ENCODE data around the gene SDHA. TPM values are rescaled to one million over a fixed set of nuclear protein-coding genes. Genes with fewer than 3 reads are reported as not detected.

The SDHA gene
- total and polyA plus RNA-seq, 2 of the 8 experiments (the other 6 are each of a cell fraction or from before 2014, with no cell fraction given) = 59.7 to 87.3 TPM

DNA sequence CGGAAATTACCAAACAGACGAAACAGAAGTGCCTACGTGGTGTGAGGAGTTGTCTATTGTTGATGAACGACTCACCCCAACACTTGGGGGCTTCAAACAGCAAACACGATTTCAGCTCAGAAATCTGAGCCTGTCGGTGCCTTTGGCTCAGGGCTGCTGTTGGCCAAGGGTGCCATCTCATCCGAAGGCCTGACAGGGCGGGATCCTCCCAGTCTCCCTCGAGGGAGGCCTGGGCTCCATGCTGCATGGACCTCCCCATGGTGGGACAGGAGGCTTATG lies 25.5 kb upstream of the SDHA start:
- Histone ChIP-seq H4K8ac (ENCODE audit: extremely low read depth, insufficient read depth, low read length) (no peak overlapping the region), H3K18ac (ENCODE audit: extremely low read depth, low read length) (no peak overlapping the region), H2BK12ac (ENCODE audit: low read depth, low read length) (no peak overlapping the region), H3K4me3 (ENCODE audit: extremely low read depth in 1 of 4, insufficient read depth in 2 of 4, low read depth in 3 of 4, low read length in 4 of 4) (no peak overlapping the region), H4K20me1 (replicated peaks in 1 of 2; ENCODE audit: control insufficient read depth in 1 of 2, insufficient read depth in 2 of 2, low read length in 2 of 2) (peaks cover 0 to 12% of the 10 kb centered on the region in 2 experiments), H4K5ac (ENCODE audit: insufficient read length, low read depth, low read length) (no peak overlapping the region), H2BK15ac (ENCODE audit: low read length) (no peak overlapping the region), H2AK5ac (ENCODE audit: low read depth, low read length) (no peak overlapping the region), H3K79me2 (ENCODE audit: control insufficient read depth in 1 of 2, insufficient read depth in 2 of 2, low read length in 2 of 2) (no peaks in the 10 kb centered on the region), H2BK20ac (ENCODE audit: low read length) (no peak overlapping the region), H3K9me3 (ENCODE audit: insufficient read depth in 2 of 2, low read depth in 1 of 2, low read length in 1 of 2) (no peaks in the 10 kb centered on the region), H3K56ac (replicated peaks; ENCODE audit: insufficient read length, low read depth, low read length) (no peak overlapping the region), H3K27ac (ENCODE audit: low read depth, low read length) (no peak overlapping the region), H3K27me3 (replicated peaks in 1 of 4; ENCODE audit: control insufficient read depth in 3 of 4, extremely low read depth in 1 of 4, insufficient read depth in 3 of 4, low read length in 3 of 4) (no peaks in the 10 kb centered on the region), H2AFZ (ENCODE audit: low read length) (no peak overlapping the region), H3K9ac (replicated peaks in 1 of 4; ENCODE audit: extremely low read depth in 1 of 4, low read depth in 3 of 4, low read length in 3 of 4) (no peak overlapping the region), H3K23ac (ENCODE audit: insufficient read length) (no peak overlapping the region), H3K4me1 (replicated peaks in 1 of 4; ENCODE audit: control insufficient read depth in 3 of 4, insufficient read depth in 4 of 4, low read length in 3 of 4) (peaks cover 0 to 12% (median 8%) of the 10 kb centered on the region in 4 experiments; a peak in 5 of 7 replicates), H3K36me3 (ENCODE audit: control insufficient read depth in 2 of 4, insufficient read depth in 4 of 4, low read length in 3 of 4) (no peaks in the 10 kb centered on the region), H3K14ac (ENCODE audit: insufficient read length) (no peak overlapping the region), H3K4me2 (ENCODE audit: insufficient read depth in 1 of 2, low read depth in 2 of 2, low read length in 2 of 2) (no peak overlapping the region), H2BK5ac (ENCODE audit: low read depth, low read length) (no peak overlapping the region), H3K4ac (replicated peaks; ENCODE audit: insufficient read length, low read depth, low read length) (no peak overlapping the region), H2BK120ac (replicated peaks; ENCODE audit: low read depth, low read length) (no peak overlapping the region), H4K91ac (replicated peaks; ENCODE audit: insufficient read length, low read length) (no peak overlapping the region), H3K23me2 (ENCODE audit: low read depth, low read length) (no peaks in the 10 kb centered on the region), H3K79me1 (ENCODE audit: low read depth, low read length) (no peaks in the 10 kb centered on the region; the same call in 1 of the 2 replicates)
- DNase-seq (ENCODE audit: low read depth in 1 of 2, low spot score in 2 of 2) = no peak
- POLR2A ChIA-PET (ENCODE audit: partially characterized antibody) = interaction anchor here (0.6 to 3.1 kb wide), 3 partner anchors 11 to 25 kb away, joined by 3 to 11 read pairs (median 4); partner anchors contain the start of genes CCDC127 and SDHA
- FAIRE-seq = no peak
- CTCF ChIA-PET (ENCODE audit: partially characterized antibody) = interaction anchor here (1.1 to 2.2 kb wide), 2 partner anchors 39 to 136 kb away, joined by 3 to 7 read pairs; no protein-coding TSS in a partner anchor
- WGBS, 2 experiments (ENCODE audit: extremely low coverage in 1 of 2, insufficient coverage in 1 of 2, insufficient read length in 1 of 2, insufficient replicate concordance in 2 of 2, low coverage in 1 of 2, low lambda C conversion rate in 2 of 2, missing lambda C conversion rate in 1 of 2) = 78% methylated on average over 7 of the region's 9 CpGs; no CpG with 5 or more reads in 1 of the 2 experiments
- TF ChIP-seq EP300 (IDR thresholded peaks at IDR 0.05; ENCODE audit: borderline replicate concordance in 1 of 2, low read depth in 2 of 2, low read length in 2 of 2) = no peak
- TF ChIP-seq TAF7 (optimal IDR thresholded peaks at IDR 0.05; ENCODE audit: borderline replicate concordance, low read depth, low read length) = no peak
- TF ChIP-seq SP4 (IDR thresholded peaks at IDR 0.05; ENCODE audit: low read length) = no peak
- TF ChIP-seq HDAC6 (IDR thresholded peaks at IDR 0.05; ENCODE audit: low read depth, low read length) = no peak
- no peak for TF ChIP-seq SIX5 (IDR thresholded peaks at IDR 0.05; ENCODE audit: low read depth, low read length)
- TF ChIP-seq, protein P1, sequence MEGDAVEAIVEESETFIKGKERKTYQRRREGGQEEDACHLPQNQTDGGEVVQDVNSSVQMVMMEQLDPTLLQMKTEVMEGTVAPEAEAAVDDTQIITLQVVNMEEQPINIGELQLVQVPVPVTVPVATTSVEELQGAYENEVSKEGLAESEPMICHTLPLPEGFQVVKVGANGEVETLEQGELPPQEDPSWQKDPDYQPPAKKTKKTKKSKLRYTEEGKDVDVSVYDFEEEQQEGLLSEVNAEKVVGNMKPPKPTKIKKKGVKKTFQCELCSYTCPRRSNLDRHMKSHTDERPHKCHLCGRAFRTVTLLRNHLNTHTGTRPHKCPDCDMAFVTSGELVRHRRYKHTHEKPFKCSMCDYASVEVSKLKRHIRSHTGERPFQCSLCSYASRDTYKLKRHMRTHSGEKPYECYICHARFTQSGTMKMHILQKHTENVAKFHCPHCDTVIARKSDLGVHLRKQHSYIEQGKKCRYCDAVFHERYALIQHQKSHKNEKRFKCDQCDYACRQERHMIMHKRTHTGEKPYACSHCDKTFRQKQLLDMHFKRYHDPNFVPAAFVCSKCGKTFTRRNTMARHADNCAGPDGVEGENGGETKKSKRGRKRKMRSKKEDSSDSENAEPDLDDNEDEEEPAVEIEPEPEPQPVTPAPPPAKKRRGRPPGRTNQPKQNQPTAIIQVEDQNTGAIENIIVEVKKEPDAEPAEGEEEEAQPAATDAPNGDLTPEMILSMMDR (IDR thresholded peaks at IDR 0.05; ENCODE audit: control extremely low read depth in 1 of 3, insufficient read depth in 1 of 3, low read depth in 1 of 3, low read length in 3 of 3) = no peak
- no peak for TF ChIP-seq SP2 (IDR thresholded peaks at IDR 0.05; ENCODE audit: low read length)
- TF ChIP-seq JUND (IDR thresholded peaks at IDR 0.05; ENCODE audit: low read length) = no peak
- TF ChIP-seq, protein P2, sequence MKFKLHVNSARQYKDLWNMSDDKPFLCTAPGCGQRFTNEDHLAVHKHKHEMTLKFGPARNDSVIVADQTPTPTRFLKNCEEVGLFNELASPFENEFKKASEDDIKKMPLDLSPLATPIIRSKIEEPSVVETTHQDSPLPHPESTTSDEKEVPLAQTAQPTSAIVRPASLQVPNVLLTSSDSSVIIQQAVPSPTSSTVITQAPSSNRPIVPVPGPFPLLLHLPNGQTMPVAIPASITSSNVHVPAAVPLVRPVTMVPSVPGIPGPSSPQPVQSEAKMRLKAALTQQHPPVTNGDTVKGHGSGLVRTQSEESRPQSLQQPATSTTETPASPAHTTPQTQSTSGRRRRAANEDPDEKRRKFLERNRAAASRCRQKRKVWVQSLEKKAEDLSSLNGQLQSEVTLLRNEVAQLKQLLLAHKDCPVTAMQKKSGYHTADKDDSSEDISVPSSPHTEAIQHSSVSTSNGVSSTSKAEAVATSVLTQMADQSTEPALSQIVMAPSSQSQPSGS (IDR thresholded peaks at IDR 0.05; ENCODE audit: low read length) = no peak
- no peak for TF ChIP-seq TCF12 (IDR thresholded peaks at IDR 0.05; ENCODE audit: low read depth, low read length)
